ENCODE measurements around the gene ZDHHC7.
A peak's percentile ranks its signal among the peaks of the same experiment; 100 is the strongest.
"Not testable (repeated sequence)": the region's sequence is repeated elsewhere in the genome, so short reads cannot be mapped to it uniquely, and the experiment has no call there.

The ZDHHC7 gene

GRCh38 chr16:84938616-84939015, 72.7 kb downstream of the ZDHHC7 start:
- not testable (repeated sequence) for DNase-seq (ENCODE audit: low read depth in 2 of 2)

GRCh38 chr16:84937196-84938005, 73.9 kb downstream of the ZDHHC7 start:
- DNase-seq (ENCODE audit: low read depth in 2 of 2): no peak

GRCh38 chr16:84933774-84934631, 77.3 kb downstream of the ZDHHC7 start:
- DNase-seq (ENCODE audit: low read depth in 2 of 2): no peak

- no peak for DNase-seq (ENCODE audit: low read depth in 2 of 2)
These were observed 78.7 kb downstream of the ZDHHC7 start for GRCh38 chr16:84932681-84933080.

- no peak for DNase-seq (ENCODE audit: low read depth in 2 of 2)
These were observed 79.8 kb downstream of the ZDHHC7 start for GRCh38 chr16:84931506-84931905.

GRCh38 chr16:84931107-84931494, 80.2 kb downstream of the ZDHHC7 start:
- no peak for DNase-seq (ENCODE audit: low read depth in 2 of 2)

GRCh38 chr16:84930298-84931106, 80.8 kb downstream of the ZDHHC7 start:
- no peak for DNase-seq (ENCODE audit: low read depth in 2 of 2)

- DNase-seq (ENCODE audit: low read depth in 2 of 2): no peak
These were observed 81.7 kb downstream of the ZDHHC7 start for GRCh38 chr16:84929421-84930297.

GRCh38 chr16:84928679-84929420, 82.5 kb downstream of the ZDHHC7 start:
- no peak for DNase-seq (ENCODE audit: low read depth in 2 of 2)

- DNase-seq (ENCODE audit: low read depth in 2 of 2): no peak
These were observed 83.4 kb downstream of the ZDHHC7 start for GRCh38 chr16:84927621-84928591.

GRCh38 chr16:84926462-84926861, 84.9 kb downstream of the ZDHHC7 start:
- DNase-seq (ENCODE audit: low read depth in 2 of 2): no peak

- DNase-seq (ENCODE audit: low read depth in 2 of 2): no peak
These were observed 85.5 kb downstream of the ZDHHC7 start for GRCh38 chr16:84925773-84926372.

GRCh38 chr16:84925092-84925772, 86.1 kb downstream of the ZDHHC7 start:
- DNase-seq (ENCODE audit: low read depth in 2 of 2): peak; percentile 59 to 69

- DNase-seq (ENCODE audit: low read depth in 2 of 2): no peak
These were observed 86.8 kb downstream of the ZDHHC7 start for GRCh38 chr16:84924331-84925091.

Measured in activated CD4-positive, alpha-beta T cell treated with anti-CD3 and anti-CD28 coated beads for 24 hours (primary cell).